Mucosa of descending colon (tissue), 3 donors: Measurements from ENCODE around the gene OOSP3. TPM values are rescaled to one million over a fixed set of nuclear protein-coding genes. Genes with fewer than 3 reads are reported as not detected.

Source experiments
- ATAC-seq: fragments of 200-7000 bp; cut with Tn5 transposase; one replicate; pipeline ENCODE4 v1.9.1; 2020; ENCODE audit warnings: mild to moderate bottlenecking, moderate library complexity
- DNase-seq, 3 donors: peaks; one replicate each; pipeline ENCODE4 v3.0.0-alpha.2; 2020
- H3K36me3 ChIP-seq: fragments of 200-600 bp; one replicate; pipeline ENCODE4 v1.8.0; 2021; ENCODE audit warnings: low read depth, mild to moderate bottlenecking
- H3K4me1 ChIP-seq: fragments of 200-600 bp; one replicate; pipeline ENCODE4 v1.8.0; 2021; ENCODE audit warnings: low read depth, mild to moderate bottlenecking
- H3K4me3 ChIP-seq: fragments of 200-600 bp; one replicate; pipeline ENCODE4 v1.8.0; 2021; ENCODE audit warnings: mild to moderate bottlenecking
- H3K9me3 ChIP-seq: fragments of 200-600 bp; one replicate; pipeline ENCODE4 v1.8.0; 2021; ENCODE audit warnings: mild to moderate bottlenecking
- intact Hi-C, 2 donors: fragments of 100-400 bp; cut with DNase I in 1 of 2; cut with micrococcal nuclease in 1 of 2; formaldehyde crosslinking; loops; one replicate each; pipeline versions ENCODE4 v1.11.0 to v1.11.1; 2022; cut with DNase I, micrococcal nuclease
- total RNA-seq, 3 donors: library from RNA; stranded (reverse); fragmentation: NEBNext Ultra II Directional in 2 of 3; extraction: Animal tissue kit (Norgen Biotek cat#: 25700) in 2 of 3; gene quantifications; one replicate each; pipeline versions ENCODE4 v1.2.1 to v1.2.4, GENCODE V29; 2021 to 2023
- TF ChIP-seq, protein P1 (sequence below): fragments of 200-600 bp; IDR thresholded peaks from one replicate; pipeline ENCODE4 v1.8.0; 2022; ENCODE audit warnings: antibody characterized with exemption, mild to moderate bottlenecking
- donor health status: DM: no; HTN: no; CAD: no; lungs with moderate emphysema.
- donor health status: DM: no; HTN: no; CAD: no.
- donor health status: DM: no; HTN: yes; CAD: no.

Gene OOSP3
- total RNA-seq, 3 donors from 2014 or later: 0.36 to 0.61 TPM; not detected in 1

DNA sequence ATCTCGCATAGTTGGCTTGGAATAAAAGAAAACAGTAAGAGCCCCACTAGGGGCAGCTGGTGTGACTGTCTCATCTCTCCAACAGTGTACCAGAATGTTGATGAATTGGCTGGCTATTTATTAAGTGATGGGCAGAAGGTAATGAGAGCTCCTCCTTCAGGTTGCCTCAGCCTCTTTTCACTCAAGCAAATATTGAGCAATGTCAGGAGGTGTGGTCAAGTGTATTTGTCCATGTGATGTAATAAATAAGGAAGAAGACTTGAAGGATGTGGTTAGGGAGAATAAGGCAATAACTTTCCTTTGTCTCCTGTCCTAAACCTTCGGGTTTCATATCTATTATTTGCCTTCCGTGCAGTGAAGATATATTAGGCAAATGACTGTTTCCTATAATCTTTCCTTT lies 12.2 kb upstream of the OOSP3 start, which contains the start of gene TCN1:
Gene TCN1 (minus strand): TSS at position 91 of the 400 bp plus-strand sequence. CDS start 17 bp downstream, at position 74.
- TF ChIP-seq, protein P1, sequence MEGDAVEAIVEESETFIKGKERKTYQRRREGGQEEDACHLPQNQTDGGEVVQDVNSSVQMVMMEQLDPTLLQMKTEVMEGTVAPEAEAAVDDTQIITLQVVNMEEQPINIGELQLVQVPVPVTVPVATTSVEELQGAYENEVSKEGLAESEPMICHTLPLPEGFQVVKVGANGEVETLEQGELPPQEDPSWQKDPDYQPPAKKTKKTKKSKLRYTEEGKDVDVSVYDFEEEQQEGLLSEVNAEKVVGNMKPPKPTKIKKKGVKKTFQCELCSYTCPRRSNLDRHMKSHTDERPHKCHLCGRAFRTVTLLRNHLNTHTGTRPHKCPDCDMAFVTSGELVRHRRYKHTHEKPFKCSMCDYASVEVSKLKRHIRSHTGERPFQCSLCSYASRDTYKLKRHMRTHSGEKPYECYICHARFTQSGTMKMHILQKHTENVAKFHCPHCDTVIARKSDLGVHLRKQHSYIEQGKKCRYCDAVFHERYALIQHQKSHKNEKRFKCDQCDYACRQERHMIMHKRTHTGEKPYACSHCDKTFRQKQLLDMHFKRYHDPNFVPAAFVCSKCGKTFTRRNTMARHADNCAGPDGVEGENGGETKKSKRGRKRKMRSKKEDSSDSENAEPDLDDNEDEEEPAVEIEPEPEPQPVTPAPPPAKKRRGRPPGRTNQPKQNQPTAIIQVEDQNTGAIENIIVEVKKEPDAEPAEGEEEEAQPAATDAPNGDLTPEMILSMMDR: no peak
- DNase-seq: no peak
- Histone ChIP-seq H3K4me1 (no peaks in the 10 kb centered on the region), H3K9me3 (no peaks in the 10 kb centered on the region), H3K4me3 (no peak within 1 kb of the TSS), H3K36me3 (no peaks in the 10 kb centered on the region)
- intact Hi-C loops: no loop called here
- peak; percentile 72 for ATAC-seq

DNA sequence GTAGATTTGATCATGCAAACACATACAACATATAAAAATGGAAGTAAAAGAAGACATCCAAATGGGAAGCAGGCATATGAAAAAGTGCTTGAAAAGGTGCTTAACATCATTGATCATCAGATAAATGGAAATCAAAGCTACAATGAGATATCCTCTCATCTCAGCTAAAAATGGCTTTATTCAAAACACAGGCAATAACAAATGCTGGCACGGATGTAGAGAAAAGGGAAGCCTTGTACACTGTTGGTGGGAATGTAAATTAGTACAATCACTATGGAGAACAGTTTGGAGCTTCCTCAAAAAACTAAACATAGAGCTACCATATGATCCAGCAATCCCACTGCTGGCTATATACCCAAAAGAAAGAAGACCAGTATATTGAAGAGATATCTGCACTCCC lies 11.7 kb upstream of the OOSP3 start:
- no peaks in the 10 kb centered on the region for H3K4me1 ChIP-seq
- DNase-seq (no peak), ATAC-seq (no peak)
- no peak overlapping the region for H3K4me3 ChIP-seq
- H3K9me3 ChIP-seq: no peaks in the 10 kb centered on the region
- TF ChIP-seq, protein P1: no peak
- no peaks in the 10 kb centered on the region for H3K36me3 ChIP-seq
- intact Hi-C loops: no loop called here

DNA sequence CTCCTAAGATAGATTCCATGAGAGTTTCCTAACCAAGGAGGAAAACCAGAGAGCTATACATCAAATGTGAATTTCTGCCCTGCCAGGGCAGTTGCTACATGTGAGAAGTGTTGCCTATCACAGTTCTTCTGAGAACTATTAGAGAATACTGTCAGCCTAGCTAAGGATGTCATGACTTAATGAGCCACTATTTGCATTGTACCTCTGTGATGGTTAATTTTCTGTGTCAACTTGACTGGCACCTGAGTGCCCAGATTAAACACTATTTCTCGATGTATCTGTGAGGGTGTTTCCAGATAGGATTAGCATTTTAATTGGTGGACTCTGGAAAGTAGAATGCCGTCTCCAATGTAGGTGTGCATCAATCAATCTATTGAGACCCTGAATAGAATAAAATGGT lies 10.6 kb upstream of the OOSP3 start:
- Histone ChIP-seq H3K4me3 (no peak overlapping the region), H3K36me3 (no peaks in the 10 kb centered on the region), H3K9me3 (no peaks in the 10 kb centered on the region), H3K4me1 (no peaks in the 10 kb centered on the region)
- ATAC-seq: no peak
- intact Hi-C loops: no loop called here
- no peak for DNase-seq
- TF ChIP-seq, protein P1: no peak

DNA sequence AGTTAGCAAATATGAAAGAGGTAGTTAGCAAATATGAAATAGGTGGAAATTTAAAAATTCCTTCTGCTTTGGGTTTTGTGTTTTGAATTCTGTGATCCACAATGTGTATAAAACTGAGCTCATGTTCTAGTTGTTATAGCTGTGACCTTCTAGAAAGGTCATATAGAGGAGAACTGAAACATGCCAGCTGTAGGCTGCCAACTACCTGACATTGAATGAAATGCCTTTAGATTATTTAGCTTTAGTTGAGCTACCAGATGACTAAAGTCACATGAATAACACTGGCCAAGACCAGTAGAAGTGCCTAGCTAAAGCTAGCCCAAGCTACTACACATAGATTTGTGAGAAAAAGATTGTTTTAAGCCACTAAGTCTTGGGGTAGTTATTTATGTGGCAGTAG lies 6.5 kb upstream of the OOSP3 start:
- ATAC-seq (no peak), DNase-seq (no peak)
- Histone ChIP-seq H3K36me3 (no peaks in the 10 kb centered on the region), H3K4me1 (no peaks in the 10 kb centered on the region), H3K9me3 (no peaks in the 10 kb centered on the region), H3K4me3 (no peak overlapping the region)
- TF ChIP-seq, protein P1: no peak
- intact Hi-C loops: no loop called here

DNA sequence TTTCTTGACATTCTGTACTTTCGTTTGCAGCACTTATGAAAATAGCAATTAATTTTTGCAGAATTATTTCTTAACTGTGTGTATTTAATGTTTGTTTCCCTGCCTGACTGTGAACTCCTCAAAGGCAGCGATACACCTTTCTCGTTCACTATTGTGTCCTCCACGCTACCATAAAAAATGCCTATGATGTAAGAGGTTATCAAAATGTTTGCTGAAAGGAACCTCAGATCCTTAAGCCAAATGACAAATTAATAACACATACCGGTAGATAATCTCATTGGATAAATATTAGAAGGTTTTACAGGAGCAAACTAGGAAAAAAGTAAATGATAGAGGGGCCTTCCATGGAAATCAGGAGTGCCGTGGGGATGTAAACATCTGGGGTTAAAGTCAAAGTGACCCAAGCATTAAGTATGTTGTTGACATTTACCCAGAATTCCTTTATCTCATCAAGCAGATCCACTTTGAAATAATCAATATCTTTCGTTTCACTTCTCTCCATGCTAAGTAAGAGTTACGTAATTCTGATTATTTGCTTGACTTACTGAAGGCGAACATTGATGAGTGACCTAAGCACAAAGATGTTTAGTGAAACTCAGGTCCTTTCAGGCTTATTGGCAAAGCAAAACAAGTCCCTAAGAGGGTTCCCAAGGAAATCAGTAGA lies 2.6 kb upstream of the OOSP3 start:
- TF ChIP-seq, protein P1: no peak
- DNase-seq (no peak), ATAC-seq (no peak)

More for the DNA sequence above, 2.6 kb upstream of the OOSP3 start:
- Histone ChIP-seq H3K4me1 (peaks cover 8% of the 10 kb centered on the region), H3K36me3 (no peaks in the 10 kb centered on the region), H3K4me3 (no peak overlapping the region), H3K9me3 (no peaks in the 10 kb centered on the region)
- intact Hi-C loops: no loop called here
